H54 (cell line): Measurements from ENCODE around the gene BRPF1.

Experiments used
- DNase-seq: peaks from one replicate; pipeline ENCODE4 v3.0.0; 2011; ENCODE audit warnings: low spot score, mixed read lengths; ENCODE audit not compliant: insufficient read length
- FAIRE-seq: peaks from 3 replicates; lab custom pipeline; 2011; peaks lifted over from hg19 to GRCh38; lab: Jason Lieb, UNC
- POLR2A ChIP-seq: IDR thresholded peaks from 2 replicates; pipeline ENCODE4 v1.6.1; 2011; ENCODE audit warnings: low read depth, mild to moderate bottlenecking, low read length

BRPF1 gene

GRCh38 chr3:9731206-9732079 lies at the start of gene BRPF1:
TSS of gene BRPF1 (plus strand) at chr3:9731735. CDS start at chr3:9734141, 2,406 bp downstream.
- peak; percentile 94 for DNase-seq
- no peak for FAIRE-seq
- TF ChIP-seq POLR2A: peak; percentile 83

- DNase-seq: no peak
- FAIRE-seq: no peak
- TF ChIP-seq POLR2A: no peak
Observed at GRCh38 chr3:9682096-9682495, 49.4 kb upstream of the BRPF1 start.

GRCh38 chr3:9683426-9683825 lies 48.1 kb upstream of the BRPF1 start:
- DNase-seq (no peak), FAIRE-seq (no peak)
- no peak for TF ChIP-seq POLR2A

- FAIRE-seq (no peak), DNase-seq (no peak)
- no peak for TF ChIP-seq POLR2A
Observed at GRCh38 chr3:9685216-9686049, 46.1 kb upstream of the BRPF1 start.

GRCh38 chr3:9686050-9686550 lies 45.4 kb upstream of the BRPF1 start:
- TF ChIP-seq POLR2A: no peak
- FAIRE-seq (no peak), DNase-seq (no peak)

- no peak for DNase-seq
- no peak for TF ChIP-seq POLR2A
- FAIRE-seq: no peak
Observed at GRCh38 chr3:9686703-9687102, 44.8 kb upstream of the BRPF1 start.

GRCh38 chr3:9687514-9687913 lies 44.0 kb upstream of the BRPF1 start:
- FAIRE-seq (no peak), DNase-seq (no peak)
- TF ChIP-seq POLR2A: no peak

- DNase-seq (no peak), FAIRE-seq (no peak)
- no peak for TF ChIP-seq POLR2A
Observed at GRCh38 chr3:9688961-9689360, 42.6 kb upstream of the BRPF1 start.

- DNase-seq: no peak
- no peak for TF ChIP-seq POLR2A
- FAIRE-seq: no peak
Observed at GRCh38 chr3:9689757-9690156, 41.8 kb upstream of the BRPF1 start.

- FAIRE-seq (no peak), DNase-seq (no peak)
- no peak for TF ChIP-seq POLR2A
Observed at GRCh38 chr3:9690451-9691450, 40.8 kb upstream of the BRPF1 start.

- no peak for FAIRE-seq
- no peak for DNase-seq
- TF ChIP-seq POLR2A: no peak
Observed at GRCh38 chr3:9691636-9692035, 39.9 kb upstream of the BRPF1 start.

- no peak for FAIRE-seq
- TF ChIP-seq POLR2A: no peak
Observed at GRCh38 chr3:9692416-9692815, 39.1 kb upstream of the BRPF1 start.

GRCh38 chr3:9695345-9695744 lies 36.2 kb upstream of the BRPF1 start:
- no peak for DNase-seq

More at GRCh38 chr3:9692416-9692815, 39.1 kb upstream of the BRPF1 start:
- DNase-seq: no peak

More at GRCh38 chr3:9695345-9695744, 36.2 kb upstream of the BRPF1 start:
- no peak for TF ChIP-seq POLR2A
- no peak for FAIRE-seq
